ENCODE measurements around the gene BTF3L4. TPM values are rescaled to one million over a fixed set of nuclear protein-coding genes. Genes with fewer than 3 reads are reported as not detected.
"Not testable (repeated sequence)": the region's sequence is repeated elsewhere in the genome, so short reads cannot be mapped to it uniquely, and the experiment has no call there.

The BTF3L4 gene
- total and polyA plus RNA-seq, 9 donors, result 58.7 to 80.3 (median 73.1) TPM

DNA sequence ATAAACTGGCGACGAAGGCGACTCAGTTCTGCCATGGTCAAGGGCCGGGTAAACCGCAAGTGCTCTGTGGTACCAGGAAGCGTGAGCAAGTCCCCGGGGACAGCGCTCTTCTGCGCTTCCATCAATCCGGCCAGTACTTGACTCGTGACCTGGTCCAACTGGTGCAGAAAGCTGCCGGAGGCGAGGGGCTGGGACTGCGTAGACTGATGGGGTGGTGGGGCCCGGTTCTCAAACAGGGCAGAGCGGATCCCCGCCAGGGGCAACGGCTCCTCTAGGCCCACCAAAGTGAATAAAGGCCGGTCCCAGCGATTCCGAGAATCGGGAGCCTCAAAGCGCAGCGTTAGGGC, 23.3 kb upstream of the BTF3L4 start:
- 8% methylated on average over 24 of the region's 24 CpGs for WGBS (ENCODE audit: insufficient coverage)
- Histone ChIP-seq H3K4me3 (ENCODE audit: low read length) (peak overlapping the region; percentile 81), H3K27me3 (ENCODE audit: control insufficient read depth, insufficient read depth, low read length) (no peaks in the 10 kb centered on the region), H3K27ac (ENCODE audit: low read length) (peak overlapping the region; percentile 89), H3K36me3 (ENCODE audit: control insufficient read depth, insufficient read depth, low read length) (peaks cover 5% of the 10 kb centered on the region), H3K9me3 (replicated peaks; ENCODE audit: control insufficient read depth, low read depth, low read length) (no peaks in the 10 kb centered on the region), H3K4me1 (ENCODE audit: control insufficient read depth, insufficient read depth, low read length) (peaks cover 11% of the 10 kb centered on the region)
- peak; percentile 51 for DNase-seq

DNA sequence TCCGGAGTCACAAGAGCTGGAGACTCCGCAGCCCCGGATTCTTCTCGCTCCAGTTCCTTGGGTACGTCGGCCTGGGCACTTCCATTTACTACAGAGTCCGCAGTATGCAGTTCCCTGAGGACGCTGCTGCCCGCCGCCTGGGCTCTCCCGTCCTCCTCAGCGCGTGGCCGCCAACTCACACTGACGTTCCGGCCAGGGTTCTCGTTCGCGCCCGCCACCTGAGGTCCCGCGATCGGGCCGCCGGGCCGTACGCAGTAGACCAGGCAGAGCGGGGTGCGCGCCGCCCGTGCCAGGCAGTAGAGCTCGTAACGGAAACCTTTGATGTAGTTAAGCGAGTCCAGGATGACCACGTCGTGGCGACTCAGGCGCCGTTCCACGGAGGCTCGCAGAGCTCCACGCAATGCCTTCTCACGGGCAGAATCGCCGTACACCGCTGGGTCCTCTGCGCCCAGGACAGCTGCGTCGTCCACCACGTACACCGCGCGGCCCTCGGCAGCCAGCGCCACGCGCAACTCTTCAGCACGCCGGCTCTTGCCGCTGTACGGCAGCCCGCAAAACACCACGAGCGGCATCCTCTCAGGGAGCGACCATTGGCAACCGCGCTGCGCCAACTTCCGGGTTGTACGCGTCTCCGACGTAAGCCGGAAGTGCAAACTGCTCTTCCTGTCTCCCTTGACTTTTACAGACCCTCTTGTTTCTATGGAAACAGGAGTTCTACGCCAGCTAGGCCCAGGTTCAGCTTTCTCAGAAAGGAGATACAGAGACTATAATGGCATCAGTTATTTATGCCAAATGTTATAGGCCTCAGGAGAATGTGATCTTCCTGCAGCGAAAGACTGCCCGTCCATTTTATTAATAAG, 22.7 kb upstream of the BTF3L4 start, which contains the start of gene KTI12:
Gene KTI12, minus strand, starts transcription at position 621 of the 860 bp plus-strand sequence. Its CDS starts 49 bp downstream, at position 572.
- Histone ChIP-seq H3K4me1 (ENCODE audit: control insufficient read depth, insufficient read depth, low read length) (peaks cover 11% of the 10 kb centered on the region), H3K9me3 (replicated peaks; ENCODE audit: control insufficient read depth, low read depth, low read length) (no peaks in the 10 kb centered on the region), H3K36me3 (ENCODE audit: control insufficient read depth, insufficient read depth, low read length) (peaks cover 4% of the 10 kb centered on the region), H3K4me3 (ENCODE audit: low read length) (peak within 1 kb of the TSS; percentile 81), H3K27ac (ENCODE audit: low read length) (peak within 1 kb of the TSS; percentile 89), H3K27me3 (ENCODE audit: control insufficient read depth, insufficient read depth, low read length) (no peaks in the 10 kb centered on the region)
- peak; percentile 97 for DNase-seq
- under 1% methylated on average over 66 of the region's 78 CpGs for WGBS (ENCODE audit: insufficient coverage)

DNA sequence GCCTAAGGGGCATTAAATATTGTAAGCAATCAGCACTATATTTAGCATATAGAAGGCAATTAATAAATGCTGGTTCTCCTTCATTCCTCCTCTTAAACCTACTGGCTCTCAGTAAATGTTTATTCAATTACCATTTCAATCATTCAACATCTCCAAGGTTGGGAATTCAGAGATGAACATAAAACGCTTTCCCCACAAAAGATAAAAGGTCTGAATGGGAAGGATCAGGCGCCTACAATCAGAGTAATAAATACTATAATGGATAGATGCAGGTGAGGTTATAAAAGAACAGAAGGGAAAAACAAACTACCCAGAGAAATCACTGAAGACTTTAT, 22.1 kb upstream of the BTF3L4 start:
- Histone ChIP-seq H3K27ac (ENCODE audit: low read length) (peak overlapping the region; percentile 89), H3K4me1 (ENCODE audit: control insufficient read depth, insufficient read depth, low read length) (peaks cover 11% of the 10 kb centered on the region), H3K27me3 (ENCODE audit: control insufficient read depth, insufficient read depth, low read length) (no peaks in the 10 kb centered on the region), H3K4me3 (ENCODE audit: low read length) (peak overlapping the region; percentile 81), H3K36me3 (ENCODE audit: control insufficient read depth, insufficient read depth, low read length) (peaks cover 5% of the 10 kb centered on the region), H3K9me3 (replicated peaks; ENCODE audit: control insufficient read depth, low read depth, low read length) (no peaks in the 10 kb centered on the region)
- no peak for DNase-seq
- WGBS (ENCODE audit: insufficient coverage), result no CpG with 5 or more reads among the region's 2 CpGs

DNA sequence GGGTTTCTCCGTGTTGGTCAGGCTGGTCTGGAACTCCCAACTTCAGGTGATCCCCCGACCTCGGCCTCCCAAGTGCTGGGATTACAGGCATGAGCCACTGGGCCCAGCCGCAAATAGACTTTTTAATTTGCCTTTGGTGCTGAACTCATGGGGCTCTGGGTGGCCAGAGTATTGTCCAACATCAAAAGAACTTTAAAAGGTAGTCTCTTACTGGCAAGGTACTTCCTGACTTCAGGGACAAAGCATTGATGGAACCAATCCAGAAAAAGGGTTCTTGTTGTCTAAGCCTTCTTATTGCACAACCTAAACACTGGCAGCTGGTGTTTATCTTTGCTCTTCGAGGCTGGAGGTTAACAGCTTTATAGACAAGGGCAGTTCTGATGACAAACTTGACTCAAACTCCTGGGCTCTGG, 18.7 kb upstream of the BTF3L4 start:
- peaks cover 11% of the 10 kb centered on the region for H3K36me3 ChIP-seq (ENCODE audit: control insufficient read depth, insufficient read depth, low read length)
- DNase-seq, result no peak
- H3K4me3 ChIP-seq (ENCODE audit: low read length), result no peak overlapping the region
- WGBS (ENCODE audit: insufficient coverage), result 90% methylated on average over 4 of the region's 5 CpGs
- peaks cover 7% of the 10 kb centered on the region for H3K4me1 ChIP-seq (ENCODE audit: control insufficient read depth, insufficient read depth, low read length)
- no peaks in the 10 kb centered on the region for H3K27me3 ChIP-seq (ENCODE audit: control insufficient read depth, insufficient read depth, low read length)
- H3K27ac ChIP-seq (ENCODE audit: low read length), result no peak overlapping the region
- no peaks in the 10 kb centered on the region for H3K9me3 ChIP-seq (replicated peaks; ENCODE audit: control insufficient read depth, low read depth, low read length)

DNA sequence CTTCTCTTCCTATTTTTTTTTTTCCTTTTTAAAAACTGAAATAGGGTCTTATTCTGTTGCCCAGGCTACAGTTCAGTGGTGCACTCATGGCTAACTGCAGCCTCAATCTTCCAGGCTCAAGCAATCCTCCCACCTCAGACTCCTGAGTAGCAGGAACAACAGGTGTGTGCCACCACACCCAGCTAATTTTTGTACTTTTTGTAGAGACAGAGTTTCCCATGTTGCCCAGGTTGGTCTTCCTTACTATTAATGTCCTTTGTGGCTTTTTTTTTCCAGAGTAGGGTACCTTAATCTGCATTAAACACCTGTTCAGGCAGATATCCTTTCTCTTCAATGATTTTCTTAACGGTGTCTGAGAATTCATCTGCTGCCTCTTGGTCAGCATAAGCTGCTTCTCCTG, 18.2 kb upstream of the BTF3L4 start:
- Histone ChIP-seq H3K4me3 (ENCODE audit: low read length) (no peak overlapping the region), H3K27ac (ENCODE audit: low read length) (no peak overlapping the region), H3K27me3 (ENCODE audit: control insufficient read depth, insufficient read depth, low read length) (no peaks in the 10 kb centered on the region), H3K36me3 (ENCODE audit: control insufficient read depth, insufficient read depth, low read length) (peaks cover 11% of the 10 kb centered on the region), H3K9me3 (replicated peaks; ENCODE audit: control insufficient read depth, low read depth, low read length) (no peaks in the 10 kb centered on the region), H3K4me1 (ENCODE audit: control insufficient read depth, insufficient read depth, low read length) (peaks cover 2% of the 10 kb centered on the region)
- WGBS (ENCODE audit: insufficient coverage), result no CpG with 5 or more reads among the region's 1 CpG
- no peak for DNase-seq

DNA sequence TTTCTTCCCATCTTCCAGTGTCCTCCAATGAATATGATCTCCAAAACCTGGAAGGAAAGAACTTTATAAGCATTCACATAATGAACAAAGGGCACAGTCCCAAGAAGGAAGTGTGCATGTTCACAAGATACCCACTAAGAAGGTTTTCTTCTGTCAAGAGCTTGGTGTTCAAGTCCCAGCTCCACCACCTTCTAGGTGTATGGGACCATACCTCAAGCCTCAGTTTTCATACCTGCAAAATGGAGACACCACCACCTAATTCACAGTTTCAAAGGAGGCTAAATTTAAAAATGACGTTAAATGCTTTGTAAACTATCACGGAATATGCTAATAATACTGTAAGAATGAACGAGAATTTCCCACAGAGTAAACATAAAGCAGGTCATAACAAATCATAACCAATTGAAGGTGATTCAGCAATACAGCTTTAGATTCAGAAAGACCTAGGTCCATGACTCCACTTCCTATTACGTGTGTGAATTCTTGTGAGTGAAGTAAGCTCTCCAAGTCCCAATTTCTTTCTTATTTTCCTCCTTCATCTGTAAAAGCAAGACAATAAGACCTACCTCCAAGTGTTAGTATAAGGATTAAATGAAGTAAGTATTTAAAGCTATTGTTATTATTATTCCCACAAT, 14.4 kb upstream of the BTF3L4 start:
- Histone ChIP-seq H3K4me3 (ENCODE audit: low read length) (no peak overlapping the region), H3K9me3 (replicated peaks; ENCODE audit: control insufficient read depth, low read depth, low read length) (no peaks in the 10 kb centered on the region), H3K36me3 (ENCODE audit: control insufficient read depth, insufficient read depth, low read length) (peaks cover 13% of the 10 kb centered on the region), H3K27ac (ENCODE audit: low read length) (no peak overlapping the region), H3K4me1 (ENCODE audit: control insufficient read depth, insufficient read depth, low read length) (no peaks in the 10 kb centered on the region), H3K27me3 (ENCODE audit: control insufficient read depth, insufficient read depth, low read length) (no peaks in the 10 kb centered on the region)
- WGBS (ENCODE audit: insufficient coverage), result no CpG with 5 or more reads among the region's 4 CpGs
- no peak for DNase-seq

DNA sequence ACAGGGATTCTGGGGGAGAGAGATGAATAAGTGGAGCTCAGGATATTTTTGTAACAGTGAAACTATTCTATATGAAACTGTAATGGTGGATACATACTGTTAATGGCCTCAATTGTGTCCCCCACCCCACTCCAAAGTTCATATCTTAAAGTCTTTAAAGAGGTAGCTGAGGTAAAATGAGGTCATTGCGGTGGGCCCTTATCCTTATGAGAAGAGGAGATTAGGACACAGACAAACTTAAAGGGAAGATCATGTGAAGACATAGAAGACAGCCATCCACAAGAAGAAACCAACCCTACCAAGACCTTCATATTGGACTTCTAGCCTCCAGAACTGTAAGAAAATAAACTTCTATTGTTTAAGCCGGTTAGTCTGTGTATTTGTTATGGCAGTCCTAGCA, 10.9 kb upstream of the BTF3L4 start:
- no peak overlapping the region for H3K27ac ChIP-seq (ENCODE audit: low read length)
- H3K36me3 ChIP-seq (ENCODE audit: control insufficient read depth, insufficient read depth, low read length), result peaks cover 6% of the 10 kb centered on the region
- H3K9me3 ChIP-seq (replicated peaks; ENCODE audit: control insufficient read depth, low read depth, low read length), result peaks cover 2% of the 10 kb centered on the region
- DNase-seq, result no peak
- no peaks in the 10 kb centered on the region for H3K4me1 ChIP-seq (ENCODE audit: control insufficient read depth, insufficient read depth, low read length)
- H3K27me3 ChIP-seq (ENCODE audit: control insufficient read depth, insufficient read depth, low read length), result no peaks in the 10 kb centered on the region
- H3K4me3 ChIP-seq (ENCODE audit: low read length), result no peak overlapping the region
- WGBS (ENCODE audit: insufficient coverage), result no CpG with 5 or more reads among the region's 2 CpGs

DNA sequence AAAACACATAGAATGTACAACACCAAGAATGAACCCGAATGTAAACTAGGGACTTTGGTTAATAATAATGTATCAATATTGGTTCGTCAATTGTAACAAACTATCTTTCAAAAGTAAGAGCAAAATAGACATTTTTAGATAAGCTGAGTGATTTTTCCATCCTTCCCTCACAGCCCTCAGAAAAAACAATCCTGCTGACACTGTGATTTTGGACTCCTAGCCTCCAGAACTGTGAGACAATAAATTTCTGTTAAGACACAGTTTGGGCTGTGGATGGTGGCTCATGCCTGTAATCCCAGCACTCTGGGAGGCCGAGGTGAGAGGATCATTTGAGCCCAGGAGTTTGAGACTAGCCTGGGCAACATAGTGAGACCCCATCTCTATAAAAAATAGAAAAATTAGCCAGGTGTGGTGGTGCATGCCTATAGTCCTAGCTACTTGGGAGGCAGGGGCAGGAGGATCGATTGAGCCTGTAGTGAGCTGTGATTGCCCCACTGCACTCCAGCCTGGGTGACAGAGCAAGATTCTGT, 10.4 kb upstream of the BTF3L4 start:
- H3K27me3 ChIP-seq (ENCODE audit: control insufficient read depth, insufficient read depth, low read length); H3K36me3 ChIP-seq (ENCODE audit: control insufficient read depth, insufficient read depth, low read length); H3K27ac ChIP-seq (ENCODE audit: low read length); DNase-seq; H3K4me1 ChIP-seq (ENCODE audit: control insufficient read depth, insufficient read depth, low read length); H3K4me3 ChIP-seq (ENCODE audit: low read length); H3K9me3 ChIP-seq (replicated peaks; ENCODE audit: control insufficient read depth, low read depth, low read length): not testable (repeated sequence)
- 83% methylated on average over 1 of the region's 4 CpGs for WGBS (ENCODE audit: insufficient coverage)

DNA sequence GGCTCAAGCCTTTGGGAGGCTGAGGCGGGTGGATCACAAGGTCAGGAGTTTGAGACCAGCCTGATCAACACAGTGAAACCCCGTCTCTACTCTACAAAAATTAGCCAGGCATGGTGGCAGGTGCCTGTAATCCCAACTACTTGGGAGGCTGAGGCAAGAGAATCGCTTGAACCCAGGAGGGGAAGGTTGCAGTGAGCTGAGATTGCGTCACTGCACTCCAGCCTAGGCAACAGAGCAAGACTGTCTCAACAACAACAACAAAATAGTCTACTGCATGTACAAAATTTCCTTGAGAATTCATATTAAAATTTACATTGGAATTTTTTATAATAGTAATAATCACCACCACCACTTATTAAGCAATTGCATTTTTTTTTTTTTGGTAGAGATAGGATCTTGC, 6.8 kb upstream of the BTF3L4 start:
- H3K36me3 ChIP-seq (ENCODE audit: control insufficient read depth, insufficient read depth, low read length); H3K27ac ChIP-seq (ENCODE audit: low read length); DNase-seq; H3K4me1 ChIP-seq (ENCODE audit: control insufficient read depth, insufficient read depth, low read length); H3K9me3 ChIP-seq (replicated peaks; ENCODE audit: control insufficient read depth, low read depth, low read length); H3K4me3 ChIP-seq (ENCODE audit: low read length); H3K27me3 ChIP-seq (ENCODE audit: control insufficient read depth, insufficient read depth, low read length): not testable (repeated sequence)
- WGBS (ENCODE audit: insufficient coverage), result no CpG with 5 or more reads among the region's 4 CpGs

DNA sequence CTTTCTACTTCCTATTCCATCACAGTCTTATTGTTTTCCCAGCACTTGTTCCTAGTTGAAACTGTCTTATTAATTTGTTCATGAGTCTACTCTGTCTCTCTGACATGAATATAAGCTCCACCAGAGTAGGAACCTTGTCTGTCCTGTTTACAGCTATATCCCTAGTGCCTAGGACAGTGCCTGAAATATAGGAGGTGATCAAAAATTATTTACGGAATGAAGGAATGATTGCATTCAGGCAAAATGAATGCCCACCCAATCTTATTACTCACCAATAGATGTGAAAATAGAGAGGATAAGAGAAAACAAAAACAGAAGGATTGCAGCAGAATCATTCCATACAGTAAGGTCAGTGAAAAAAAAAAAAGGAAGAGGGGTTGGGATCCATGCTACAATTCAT, 2.2 kb upstream of the BTF3L4 start:
- peaks cover 4% of the 10 kb centered on the region for H3K36me3 ChIP-seq (ENCODE audit: control insufficient read depth, insufficient read depth, low read length)
- whole genome bisulfite sequencing (ENCODE audit: insufficient coverage), result no CpG with 5 or more reads among the region's 1 CpG
- H3K27me3 ChIP-seq (ENCODE audit: control insufficient read depth, insufficient read depth, low read length), result no peaks in the 10 kb centered on the region
- H3K9me3 ChIP-seq (replicated peaks; ENCODE audit: control insufficient read depth, low read depth, low read length), result no peaks in the 10 kb centered on the region
- H3K27ac ChIP-seq (ENCODE audit: low read length), result no peak overlapping the region
- H3K4me3 ChIP-seq (ENCODE audit: low read length), result no peak overlapping the region
- peaks cover 10% of the 10 kb centered on the region for H3K4me1 ChIP-seq (ENCODE audit: control insufficient read depth, insufficient read depth, low read length)
- no peak for DNase-seq

Measured in muscle of leg (tissue), 11 donors.